Panc1 (cell line): ENCODE measurements around the gene AK8. TPM values are rescaled to one million over a fixed set of nuclear protein-coding genes. Genes with fewer than 3 reads are reported as not detected.

Experiments
- ATAC-seq: fragments of 200-7000 bp; cut with Tn5 transposase; 2 replicates; pipeline ENCODE4 v1.9.1; 2020; ENCODE audit warnings: mild to moderate bottlenecking, moderate library complexity
- BruUV-seq: library from RNA; stranded (reverse); fragments of 400-500 nt; replicated peaks from 2 replicates; lab custom pipeline; 2021; lab: Mats Ljungman, UMichigan
- CTCF ChIA-PET: fragments of 300-600 bp; sonication (Branson Sonifier 250); formaldehyde crosslinking; loops from one replicate; lab custom pipeline; 2022; ENCODE audit warnings: antibody characterized with exemption; lab: Charles Lee
- POLR2A ChIA-PET: fragments of 300-600 bp; sonication (Branson Sonifier 250); formaldehyde crosslinking; loops from one replicate; lab custom pipeline; 2022; ENCODE audit warnings: antibody characterized with exemption; lab: Charles Lee
- DNase-seq: peaks from one replicate; pipeline ENCODE4 v3.0.0-alpha.2; 2010; ENCODE audit warnings: low read depth, low spot score
- H3K27ac ChIP-seq: 2 replicates; pipeline ENCODE4 v1.5.1; 2011; ENCODE audit warnings: mild to moderate bottlenecking, low read length, inconsistent platforms
- H3K27me3 ChIP-seq: fragments of 200-500 bp; sonication (Bioruptor generic); 2 replicates; pipeline ENCODE4 v1.6.0; 2014; ENCODE audit warnings: low read length, inconsistent platforms; ENCODE audit not compliant: control insufficient read depth, insufficient read depth
- H3K36me3 ChIP-seq: fragments of 200-500 bp; sonication (Bioruptor generic); 2 replicates; pipeline ENCODE4 v1.5.1; 2014; ENCODE audit warnings: inconsistent platforms, mild to moderate bottlenecking, low read length, moderate library complexity; ENCODE audit not compliant: control insufficient read depth, insufficient read depth
- H3K4me1 ChIP-seq: 2 replicates; pipeline ENCODE4 v1.5.1; 2011; ENCODE audit warnings: inconsistent platforms, mild to moderate bottlenecking, low read length, moderate library complexity; ENCODE audit not compliant: control insufficient read depth, insufficient read depth
- H3K4me3 ChIP-seq, 2 experiments: 2 replicates each; pipeline ENCODE4 v1.5.1; 2011 to 2012; ENCODE audit warnings: low read depth in 2 of 2, low read length in 2 of 2, mild to moderate bottlenecking in 2 of 2, inconsistent platforms in 1 of 2, moderate library complexity in 1 of 2
- H3K9me3 ChIP-seq: fragments of 200-500 bp; sonication (Bioruptor generic); 2 replicates; pipeline ENCODE4 v1.5.1; 2014; ENCODE audit warnings: low read depth, mild to moderate bottlenecking, inconsistent platforms, low read length, moderate library complexity; ENCODE audit not compliant: control insufficient read depth, insufficient read depth
- CTCF ChIP-seq: fragments of 450-650 bp; IDR thresholded peaks from 2 replicates; pipeline ENCODE4 v1.5.1; 2017; ENCODE audit warnings: mild to moderate bottlenecking
- POLR2AphosphoS5 ChIP-seq: IDR thresholded peaks from 2 replicates; pipeline ENCODE4 v1.6.1; 2012; ENCODE audit warnings: mild to moderate bottlenecking, low read depth, low read length, moderate library complexity
- REST ChIP-seq, 2 experiments: IDR thresholded peaks; 2 replicates each; pipeline ENCODE4 v1.6.1; 2011 to 2012; ENCODE audit warnings: low read depth in 2 of 2, control low read depth in 1 of 2, low read length in 1 of 2, mild to moderate bottlenecking in 1 of 2, moderate library complexity in 1 of 2; ENCODE audit not compliant: insufficient read depth in 1 of 2
- SIN3A ChIP-seq: IDR thresholded peaks from 2 replicates; pipeline ENCODE4 v1.6.1; 2012; ENCODE audit warnings: low read depth, mild to moderate bottlenecking, low read length, moderate library complexity, borderline replicate concordance; ENCODE audit not compliant: insufficient read depth
- TCF7L2 ChIP-seq: IDR thresholded peaks from 2 replicates; pipeline ENCODE4 v1.6.1; 2011; ENCODE audit warnings: mild to moderate bottlenecking, low read depth, low read length, inconsistent platforms
- in situ Hi-C: cut with HindIII; loops from 2 replicates; pipeline ENCODE4 v1.10.0; 2016; ENCODE audit warnings: low sequenced_read_pairs, low pct_unique_long_range_greater_than_20kb
- intact Hi-C: fragments of 100-400 bp; cut with micrococcal nuclease; formaldehyde crosslinking; loops from one replicate; pipeline ENCODE4 v1.10.0; 2022; ENCODE audit not compliant: unreplicated experiment
- total RNA-seq: library from RNA; stranded (reverse); gene quantifications from one replicate; pipeline ENCODE4 v1.2.1, GENCODE V29; 2021; ENCODE audit not compliant: unreplicated experiment

AK8 gene
- total RNA-seq, 1 experiment from 2014 or later, result 0.39 TPM

DNA sequence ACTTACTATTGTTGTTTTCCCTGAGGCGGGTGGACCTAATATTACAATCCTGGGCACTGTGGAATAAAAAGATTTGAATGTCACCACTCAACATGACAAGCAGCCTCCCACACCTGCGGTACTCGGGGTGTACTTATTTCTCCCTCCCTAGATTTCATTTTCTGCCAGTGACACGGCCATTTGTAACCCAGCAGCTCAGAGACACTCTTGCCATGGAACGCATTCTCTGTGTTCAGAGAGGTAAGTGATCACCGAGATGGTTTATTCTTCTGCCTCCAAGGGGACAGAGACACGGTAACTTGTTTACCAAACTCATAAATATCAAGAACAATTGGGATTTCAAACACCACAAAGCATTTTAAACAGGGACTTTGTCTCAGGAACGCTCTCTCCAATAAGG, 11.2 kb downstream of the AK8 start:
- no peak for DNase-seq
- intact Hi-C loops (no loop called here), in situ Hi-C loops (no loop called here)
- H3K9me3 ChIP-seq, result no peaks in the 10 kb centered on the region
- POLR2A ChIA-PET, result no interaction called here
- no peaks in the 10 kb centered on the region for H3K4me1 ChIP-seq
- no TSS peak for BruUV-seq
- CTCF ChIA-PET, result no interaction called here
- no peak overlapping the region for H3K27ac ChIP-seq
- H3K27me3 ChIP-seq, result no peaks in the 10 kb centered on the region
- TF ChIP-seq POLR2AphosphoS5, result no peak
- no peak for TF ChIP-seq CTCF
- TF ChIP-seq SIN3A, result no peak
- TF ChIP-seq TCF7L2, result no peak
- TF ChIP-seq REST (IDR thresholded peaks at IDR 0.05; ENCODE audit: insufficient read depth in 1 of 2, low read depth in 2 of 2, low read length in 1 of 2), result no peak
- H3K36me3 ChIP-seq, result no peaks in the 10 kb centered on the region
- H3K4me3 ChIP-seq, result no peak overlapping the region
- no peak for ATAC-seq

- Histone ChIP-seq H3K4me3 (no peak overlapping the region), H3K4me1 (no peaks in the 10 kb centered on the region), H3K36me3 (no peaks in the 10 kb centered on the region), H3K9me3 (no peaks in the 10 kb centered on the region), H3K27ac (no peak overlapping the region), H3K27me3 (no peaks in the 10 kb centered on the region)
- DNase-seq (no peak), ATAC-seq (no peak)
- intact Hi-C loops (no loop called here), in situ Hi-C loops (no loop called here)
- no TSS peak for BruUV-seq
- TF ChIP-seq REST (IDR thresholded peaks at IDR 0.05; ENCODE audit: insufficient read depth in 1 of 2, low read depth in 2 of 2, low read length in 1 of 2), result no peak
- no peak for TF ChIP-seq CTCF
- TF ChIP-seq TCF7L2, result no peak
- no peak for TF ChIP-seq POLR2AphosphoS5
- no peak for TF ChIP-seq SIN3A
- CTCF ChIA-PET, result interaction anchor here (0.6 kb wide), 1 partner anchor 37 kb away, joined by 3 read pairs; no protein-coding TSS in a partner anchor
- POLR2A ChIA-PET, result no interaction called here
Measured at GRCh38 chr9:132864691-132865090, 13.4 kb downstream of the AK8 start.
